Tibial nerve (tissue), 4 donors: ENCODE data around the gene PPDPF.

Source experiments
- CTCF ChIP-seq, 5 experiments: fragments of 200-600 bp in 3 of 5; fragments of 450-650 bp in 2 of 5; sonication (generic) in 3 of 5; IDR thresholded peaks; one replicate each; pipeline ENCODE4 v1.5.1; 2016 to 2019; ENCODE audit warnings: antibody characterized with exemption in 5 of 5, mild to moderate bottlenecking in 3 of 5, moderate library complexity in 2 of 5
- EP300 ChIP-seq, 2 donors: sonication (generic); formaldehyde crosslinking; IDR thresholded peaks; one replicate each; pipeline ENCODE4 v1.6.1; 2017; ENCODE audit warnings: antibody characterized with exemption in 2 of 2, mild to moderate bottlenecking in 1 of 2
- POLR2A ChIP-seq, 2 donors: fragments of 450-650 bp; IDR thresholded peaks; one replicate each; pipeline ENCODE4 v1.6.1; 2017; ENCODE audit warnings: antibody characterized with exemption in 2 of 2, mild to moderate bottlenecking in 2 of 2, moderate library complexity in 2 of 2

DNA sequence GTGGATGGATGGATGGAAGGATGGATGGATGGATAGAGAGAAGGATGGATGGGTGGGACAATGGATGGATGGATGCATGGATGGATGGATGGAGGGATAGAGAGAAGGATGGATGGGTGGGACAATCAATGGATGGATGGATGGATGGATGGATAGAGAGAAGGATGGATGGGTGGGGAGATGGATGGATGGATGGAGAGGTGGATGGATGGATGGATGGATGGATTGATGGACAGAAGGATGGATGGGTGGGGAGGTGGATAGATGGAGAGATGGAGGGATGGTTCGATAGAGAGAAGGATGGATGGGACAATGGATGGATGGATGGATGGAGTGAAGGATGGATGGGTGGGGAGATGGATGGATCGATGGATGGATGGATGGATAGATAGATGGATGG, 28.0 kb upstream of the PPDPF start:
- no peak for TF ChIP-seq CTCF (IDR thresholded peaks at IDR 0.05)
- TF ChIP-seq POLR2A (IDR thresholded peaks at IDR 0.05): no peak
- TF ChIP-seq EP300 (IDR thresholded peaks at IDR 0.05): no peak
